Colon (tissue), 2 donors: ENCODE measurements around the gene ANXA5.

ENCODE experiments used
- FAIRE-seq: peaks from 2 replicates; lab custom pipeline; 2012; peaks lifted over from hg19 to GRCh38; lab: Jason Lieb, UNC
- donor health status: control.
- donor health status: control.

ANXA5 gene

DNA sequence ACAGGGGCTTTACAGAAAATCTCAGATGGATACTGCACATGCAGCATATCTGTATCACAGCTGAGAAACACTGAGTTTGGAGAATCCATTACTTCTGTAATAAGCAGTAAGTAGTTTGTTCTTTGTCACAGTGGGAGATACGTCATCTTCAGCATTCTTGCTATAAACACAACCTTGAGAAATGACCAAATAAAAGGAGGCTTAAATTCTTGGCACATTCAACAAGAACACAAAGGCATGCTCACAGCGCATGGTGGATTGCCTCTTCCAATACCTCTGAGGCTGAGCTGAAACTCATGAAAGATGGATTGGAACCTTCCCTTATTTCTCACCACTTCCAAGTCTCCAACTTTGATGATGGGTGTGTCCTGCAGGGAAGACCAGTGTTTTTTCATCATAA is 54.5 kb downstream of the ANXA5 start:
- no peak for FAIRE-seq

DNA sequence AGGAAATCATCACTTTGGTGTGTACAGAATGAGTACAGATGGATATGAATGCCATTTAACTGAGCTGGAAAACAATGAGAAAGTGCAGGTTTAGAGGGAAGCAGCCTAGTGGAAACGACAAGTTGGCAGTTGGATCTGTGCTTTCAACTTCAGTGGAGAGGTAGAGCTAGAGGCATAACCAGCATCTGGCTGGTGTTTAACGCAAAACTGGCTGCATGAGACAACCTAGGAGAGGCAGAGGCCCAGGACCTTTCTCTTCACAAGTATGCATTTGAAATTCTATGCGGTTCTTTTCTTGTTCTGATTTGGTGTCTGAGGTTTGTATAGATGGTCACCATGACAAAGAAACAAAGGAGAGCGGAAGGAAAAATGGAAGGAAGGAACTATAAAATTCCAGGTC is 63.1 kb downstream of the ANXA5 start:
- no peak for FAIRE-seq

DNA sequence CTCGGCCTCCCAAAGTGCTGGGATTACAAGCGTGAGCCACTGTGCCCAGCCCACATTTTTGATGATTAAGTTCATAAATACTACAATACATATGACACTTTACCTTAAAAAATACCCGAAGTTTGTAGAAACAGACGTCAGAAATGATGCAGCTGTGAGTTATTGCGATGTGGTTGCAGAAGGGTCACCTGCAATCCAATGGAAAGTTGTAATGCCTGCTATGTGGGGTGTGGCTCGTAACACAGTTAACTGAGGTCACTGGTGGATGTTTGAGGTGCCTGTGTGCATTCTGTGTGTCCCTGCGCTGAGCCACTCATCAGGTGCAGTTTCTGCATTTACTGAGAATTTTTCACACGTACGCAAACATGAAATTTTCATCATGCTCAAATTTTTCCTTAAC is 64.1 kb downstream of the ANXA5 start:
- no peak for FAIRE-seq
